ENCODE measurements around the gene SFTPB.
"Not testable (repeated sequence)": the region's sequence is repeated elsewhere in the genome, so short reads cannot be mapped to it uniquely, and the experiment has no call there.

SFTPB gene

DNA sequence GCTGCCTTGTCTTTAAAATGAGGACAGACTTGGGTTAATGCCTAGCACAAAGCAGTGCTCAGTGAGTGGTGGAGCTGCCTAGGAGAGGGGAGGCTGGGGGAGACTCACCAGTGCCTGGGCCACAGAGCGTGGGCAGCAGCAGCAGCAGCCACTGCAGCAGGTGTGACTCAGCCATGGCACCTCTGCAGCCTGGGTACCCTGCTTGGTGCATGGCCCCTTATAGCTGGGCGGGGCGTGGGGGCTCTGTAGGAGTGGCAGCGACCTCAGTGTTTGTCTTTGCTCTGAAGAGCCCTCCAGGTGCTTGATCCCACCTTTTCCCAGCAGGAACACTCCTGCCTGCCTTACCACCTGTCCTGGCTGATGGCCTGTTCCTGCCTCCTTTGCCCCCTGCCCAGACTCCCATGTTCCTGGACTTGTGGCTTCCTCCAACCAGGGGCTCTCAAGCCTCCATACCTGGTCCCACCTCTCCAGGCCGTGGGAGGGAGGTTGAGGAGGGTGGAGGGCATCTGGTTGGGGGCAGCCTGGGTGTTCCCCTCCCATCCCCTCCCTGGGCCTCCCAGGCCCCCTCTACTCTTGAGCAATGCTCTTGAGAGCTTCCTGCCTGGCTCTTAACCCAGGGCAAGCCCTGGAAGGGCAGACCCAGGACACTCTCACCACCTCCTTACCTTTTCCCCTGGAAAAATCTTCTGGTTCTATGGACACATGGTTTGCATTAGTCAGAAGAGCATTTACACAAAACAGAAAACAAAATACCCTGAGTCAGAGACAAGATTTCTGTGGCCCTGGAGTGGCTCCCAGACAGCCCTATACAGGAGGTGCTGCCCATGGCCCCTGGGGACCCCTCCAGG, at the start of gene SFTPB:
Gene SFTPB (minus strand): TSS at position 191 of the 848 bp plus-strand sequence. CDS start 16 bp downstream, at position 175.
- Histone ChIP-seq H3K9me3 (ENCODE audit: low read depth, low read length) (no peaks in the 10 kb centered on the region), H3K4me3 (no peak within 1 kb of the TSS), H3K27ac (no peak within 1 kb of the TSS), H3K36me3 (ENCODE audit: insufficient read depth, low read length) (no peaks in the 10 kb centered on the region), H3K9ac (ENCODE audit: insufficient read length) (no peak within 1 kb of the TSS)
- no peak for DNase-seq (ENCODE audit: low read depth, low spot score)
- TF ChIP-seq FOXP2 (optimal IDR thresholded peaks at IDR 0.05; ENCODE audit: control extremely low read depth, extremely low read length, insufficient read depth) (no peak), EZH2 (IDR thresholded peaks at IDR 0.05) (no peak), POLR2AphosphoS5 (IDR thresholded peaks at IDR 0.05; ENCODE audit: borderline replicate concordance, low read depth, low read length) (no peak)

DNA sequence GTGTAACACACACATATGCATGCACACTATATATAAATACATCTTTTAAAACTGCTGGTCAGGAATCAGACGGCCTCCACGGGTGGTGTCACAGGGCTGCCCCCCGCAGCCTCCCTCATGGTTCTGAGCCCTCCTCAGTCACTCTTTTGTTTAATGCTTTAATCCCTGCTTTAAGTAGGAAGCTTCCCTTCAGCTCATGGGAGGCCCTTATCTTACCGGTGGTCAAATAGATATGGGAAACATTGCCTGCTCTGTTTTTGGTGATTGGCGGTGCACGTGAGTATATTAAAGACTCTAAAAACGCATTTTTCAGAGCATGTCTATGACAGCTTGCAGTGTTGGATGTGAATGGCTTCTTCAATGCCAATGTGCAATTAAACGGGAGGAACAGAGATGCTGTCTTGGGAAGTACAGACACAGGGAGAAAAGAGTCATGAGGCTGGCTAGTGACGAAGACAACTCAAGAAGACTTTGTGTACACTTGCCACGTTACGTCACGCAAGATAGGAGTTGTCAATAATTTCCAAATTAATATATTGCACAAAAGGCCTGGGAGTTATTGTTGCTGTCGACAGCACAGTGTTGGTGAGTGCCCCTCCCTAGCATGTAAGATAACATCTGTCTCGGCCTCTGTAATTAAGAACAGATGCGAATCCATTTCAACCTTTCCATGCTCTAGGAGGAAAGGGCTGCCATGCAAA, 49.5 kb upstream of the SFTPB start:
- H3K27ac ChIP-seq, result peak overlapping the region; percentile 86
- peak overlapping the region; percentile 62 for H3K4me3 ChIP-seq
- no peaks in the 10 kb centered on the region for H3K9me3 ChIP-seq (ENCODE audit: low read depth, low read length)
- peak; percentile 74 for DNase-seq (ENCODE audit: low read depth, low spot score)
- TF ChIP-seq EZH2 (IDR thresholded peaks at IDR 0.05), result no peak
- no peak; the same call in 1 of the 2 replicates for TF ChIP-seq POLR2AphosphoS5 (IDR thresholded peaks at IDR 0.05; ENCODE audit: borderline replicate concordance, low read depth, low read length)
- peak; percentile 92 for TF ChIP-seq FOXP2 (optimal IDR thresholded peaks at IDR 0.05; ENCODE audit: control extremely low read depth, extremely low read length, insufficient read depth)
- no peaks in the 10 kb centered on the region for H3K36me3 ChIP-seq (ENCODE audit: insufficient read depth, low read length)
- H3K9ac ChIP-seq (ENCODE audit: insufficient read length), result no peak overlapping the region

DNA sequence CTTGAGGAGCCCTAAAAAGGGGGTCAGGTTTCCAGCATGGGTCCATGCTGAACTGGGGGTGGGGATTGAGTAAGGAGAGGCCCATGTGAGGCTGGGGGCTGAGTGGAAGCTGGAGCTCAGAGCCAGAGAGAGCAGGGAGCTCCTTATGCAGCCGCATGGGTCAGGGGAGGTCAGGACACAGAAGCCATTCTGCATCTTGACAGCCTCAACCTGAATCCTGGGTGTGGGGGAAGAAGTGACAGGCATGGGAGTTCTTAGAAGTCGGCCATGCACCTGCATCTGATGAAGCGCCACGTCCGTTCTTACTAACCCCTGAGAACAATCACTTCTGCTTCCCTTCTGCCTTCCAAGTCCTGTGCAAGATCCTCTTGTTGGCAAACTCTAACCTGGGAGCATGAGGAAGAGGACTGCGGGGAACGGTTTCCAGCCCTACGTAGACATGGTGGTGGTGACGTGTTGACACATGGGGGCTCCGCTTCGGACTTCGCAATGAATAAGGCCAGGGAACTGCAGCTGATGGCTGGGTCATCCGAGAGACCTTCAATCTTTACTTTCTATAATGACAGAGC, 48.4 kb upstream of the SFTPB start:
- TF ChIP-seq EZH2 (IDR thresholded peaks at IDR 0.05), result no peak
- no peak for TF ChIP-seq FOXP2 (optimal IDR thresholded peaks at IDR 0.05; ENCODE audit: control extremely low read depth, extremely low read length, insufficient read depth)
- no peak for TF ChIP-seq POLR2AphosphoS5 (IDR thresholded peaks at IDR 0.05; ENCODE audit: borderline replicate concordance, low read depth, low read length)
- H3K4me3 ChIP-seq, result no peak overlapping the region
- DNase-seq (ENCODE audit: low read depth, low spot score), result no peak
- no peak overlapping the region for H3K27ac ChIP-seq
- no peaks in the 10 kb centered on the region for H3K9me3 ChIP-seq (ENCODE audit: low read depth, low read length)
- no peaks in the 10 kb centered on the region for H3K36me3 ChIP-seq (ENCODE audit: insufficient read depth, low read length)
- no peak overlapping the region for H3K9ac ChIP-seq (ENCODE audit: insufficient read length)

DNA sequence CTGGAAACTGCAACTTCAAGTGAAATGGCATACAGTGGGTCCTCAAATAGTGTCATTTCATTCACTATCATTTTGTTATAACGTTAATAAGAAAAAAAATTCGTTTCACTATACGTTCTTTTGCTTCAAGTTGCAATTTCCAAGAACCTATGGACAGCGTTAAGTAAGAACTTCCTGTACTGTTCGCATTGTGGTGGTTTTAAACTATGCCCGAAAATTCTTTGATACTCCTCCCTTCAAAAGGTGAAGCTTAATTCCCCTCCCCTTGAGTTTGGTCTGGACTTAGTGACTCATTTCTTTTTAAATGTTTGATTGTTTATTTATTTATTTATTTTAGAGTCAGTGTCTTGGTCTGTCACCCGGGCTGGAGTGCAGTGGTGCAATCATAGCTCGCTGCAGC, 46.8 kb upstream of the SFTPB start:
- Histone ChIP-seq H3K9ac (ENCODE audit: insufficient read length) (no peak overlapping the region), H3K27ac (no peak overlapping the region), H3K4me3 (no peak overlapping the region), H3K9me3 (ENCODE audit: low read depth, low read length) (no peaks in the 10 kb centered on the region), H3K36me3 (ENCODE audit: insufficient read depth, low read length) (no peaks in the 10 kb centered on the region)
- TF ChIP-seq POLR2AphosphoS5 (IDR thresholded peaks at IDR 0.05; ENCODE audit: borderline replicate concordance, low read depth, low read length) (no peak), EZH2 (IDR thresholded peaks at IDR 0.05) (no peak), FOXP2 (optimal IDR thresholded peaks at IDR 0.05; ENCODE audit: control extremely low read depth, extremely low read length, insufficient read depth) (no peak)
- no peak for DNase-seq (ENCODE audit: low read depth, low spot score)

DNA sequence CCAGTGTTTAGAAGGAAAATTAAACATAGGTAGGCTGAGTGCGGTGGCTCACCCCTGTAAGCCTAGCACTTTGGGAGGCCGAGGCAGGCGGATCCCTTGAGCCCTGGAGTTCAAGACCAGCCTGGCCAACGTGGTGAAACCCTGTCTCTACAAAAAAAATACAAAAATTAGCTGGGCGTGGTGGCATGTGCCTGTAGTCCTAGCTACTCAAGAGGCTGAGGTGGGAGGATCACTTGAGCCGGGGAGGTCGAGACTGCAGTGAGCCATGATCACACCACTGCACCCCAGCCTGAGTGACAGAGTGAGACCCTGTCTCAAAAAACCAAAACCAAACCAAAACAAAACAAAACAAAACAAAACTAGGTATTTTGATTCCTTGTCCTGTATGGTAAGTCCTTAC, 46.4 kb upstream of the SFTPB start:
- H3K27ac ChIP-seq; H3K9ac ChIP-seq (ENCODE audit: insufficient read length); H3K9me3 ChIP-seq (ENCODE audit: low read depth, low read length); DNase-seq (ENCODE audit: low read depth, low spot score); H3K4me3 ChIP-seq; H3K36me3 ChIP-seq (ENCODE audit: insufficient read depth, low read length): not testable (repeated sequence)

DNA sequence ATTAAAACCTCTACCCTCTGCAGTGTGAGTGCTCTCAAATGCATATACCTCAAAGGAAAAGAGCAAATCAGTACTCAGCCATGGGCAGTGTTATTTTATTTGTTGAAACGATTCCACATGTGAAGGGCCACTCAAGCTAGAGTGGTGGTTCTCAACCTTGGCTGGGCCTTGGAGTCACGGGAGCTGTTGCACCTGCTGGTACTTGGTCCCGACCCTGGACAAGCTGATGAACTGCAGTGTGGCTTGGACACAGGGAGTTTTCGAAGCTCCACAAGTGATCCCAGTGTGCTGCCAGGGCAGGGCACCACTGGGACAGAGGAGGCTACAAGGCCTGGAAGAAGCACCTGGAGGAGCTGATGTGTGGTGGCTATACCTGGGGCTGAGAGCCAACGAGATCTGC, 45.8 kb upstream of the SFTPB start:
- no peak for DNase-seq (ENCODE audit: low read depth, low spot score)
- Histone ChIP-seq H3K36me3 (ENCODE audit: insufficient read depth, low read length) (no peaks in the 10 kb centered on the region), H3K4me3 (no peak overlapping the region), H3K9ac (ENCODE audit: insufficient read length) (no peak overlapping the region), H3K27ac (no peak overlapping the region), H3K9me3 (ENCODE audit: low read depth, low read length) (no peaks in the 10 kb centered on the region)
- no peak for TF ChIP-seq EZH2 (IDR thresholded peaks at IDR 0.05)
- no peak for TF ChIP-seq FOXP2 (optimal IDR thresholded peaks at IDR 0.05; ENCODE audit: control extremely low read depth, extremely low read length, insufficient read depth)
- TF ChIP-seq POLR2AphosphoS5 (IDR thresholded peaks at IDR 0.05; ENCODE audit: borderline replicate concordance, low read depth, low read length), result no peak

DNA sequence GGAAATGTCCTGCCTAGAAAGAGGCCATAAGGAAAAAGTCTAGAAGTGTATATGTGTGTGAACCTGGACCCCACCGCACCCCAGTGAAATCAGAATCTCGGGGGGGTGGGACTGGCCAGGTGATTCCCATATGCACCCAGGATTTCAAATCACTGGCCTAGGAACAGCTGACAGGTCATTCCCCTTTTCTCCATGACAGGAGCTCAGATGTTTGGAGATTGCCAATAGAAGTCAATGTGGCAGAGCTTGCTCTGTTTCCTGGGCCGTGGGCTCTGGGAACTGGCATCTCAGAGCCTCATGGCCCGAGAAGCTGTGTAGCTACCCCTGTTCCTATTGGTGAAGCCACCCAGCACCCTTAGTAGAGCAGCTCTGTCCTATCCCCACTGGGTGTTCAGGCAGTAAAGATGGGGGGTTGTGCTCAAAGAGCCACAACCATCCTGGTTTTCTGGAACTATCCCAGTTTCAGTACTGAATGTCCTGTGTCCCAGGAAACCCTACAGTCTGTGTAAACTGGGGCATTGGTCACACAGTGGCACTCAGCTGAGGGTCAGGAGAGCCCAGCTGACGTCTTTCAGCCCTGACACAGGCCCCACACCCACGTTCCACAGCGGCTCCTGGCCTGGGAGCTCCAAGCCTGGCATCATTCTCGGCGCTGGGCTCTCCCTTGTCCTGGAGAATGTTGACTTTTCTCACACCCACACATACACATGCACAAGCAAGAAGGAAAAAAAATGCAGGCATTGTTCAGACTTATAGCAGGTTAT, 45.0 kb upstream of the SFTPB start:
- TF ChIP-seq POLR2AphosphoS5 (IDR thresholded peaks at IDR 0.05; ENCODE audit: borderline replicate concordance, low read depth, low read length) (no peak), EZH2 (IDR thresholded peaks at IDR 0.05) (no peak), FOXP2 (optimal IDR thresholded peaks at IDR 0.05; ENCODE audit: control extremely low read depth, extremely low read length, insufficient read depth) (no peak)
- Histone ChIP-seq H3K27ac (no peak overlapping the region), H3K36me3 (ENCODE audit: insufficient read depth, low read length) (no peaks in the 10 kb centered on the region), H3K4me3 (no peak overlapping the region), H3K9me3 (ENCODE audit: low read depth, low read length) (no peaks in the 10 kb centered on the region), H3K9ac (ENCODE audit: insufficient read length) (no peak overlapping the region)
- no peak for DNase-seq (ENCODE audit: low read depth, low spot score)

DNA sequence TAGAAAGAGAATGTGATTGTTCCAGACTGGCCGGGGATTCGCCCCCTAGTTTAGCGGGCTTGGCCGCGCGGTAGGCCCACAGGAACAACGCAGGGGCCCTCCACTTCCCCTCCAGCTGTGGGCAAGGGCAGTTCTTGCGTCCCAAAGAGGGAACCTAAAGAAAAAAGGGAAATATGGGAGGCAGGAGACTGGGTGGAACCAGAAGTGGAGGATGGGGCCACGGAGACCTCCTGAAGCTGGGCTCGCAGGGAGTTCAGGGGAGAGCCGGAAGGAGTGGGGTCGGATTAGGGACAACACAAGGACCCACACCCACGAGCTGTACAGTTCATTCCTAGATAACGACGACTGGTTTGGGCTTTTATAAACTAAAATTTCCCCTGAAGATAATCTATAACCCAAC, 44.3 kb upstream of the SFTPB start:
- TF ChIP-seq EZH2 (IDR thresholded peaks at IDR 0.05), result no peak
- no peak for TF ChIP-seq FOXP2 (optimal IDR thresholded peaks at IDR 0.05; ENCODE audit: control extremely low read depth, extremely low read length, insufficient read depth)
- TF ChIP-seq POLR2AphosphoS5 (IDR thresholded peaks at IDR 0.05; ENCODE audit: borderline replicate concordance, low read depth, low read length), result no peak
- Histone ChIP-seq H3K9me3 (ENCODE audit: low read depth, low read length) (no peaks in the 10 kb centered on the region), H3K9ac (ENCODE audit: insufficient read length) (no peak overlapping the region), H3K36me3 (ENCODE audit: insufficient read depth, low read length) (no peaks in the 10 kb centered on the region), H3K27ac (no peak overlapping the region), H3K4me3 (no peak overlapping the region)
- DNase-seq (ENCODE audit: low read depth, low spot score), result no peak

Data from SK-N-MC (cell line).